GM18870 (cell line): ENCODE data around the gene RIC1.
"Not testable (repeated sequence)": the region's sequence is repeated elsewhere in the genome, so short reads cannot be mapped to it uniquely, and the experiment has no call there.

Source experiments
- ATAC-seq: cut with Tn5 transposase; IDR thresholded peaks from one replicate; pipeline ENCODE4 v1.9.1; 2021; ENCODE audit warnings: moderate library complexity; ENCODE audit not compliant: unreplicated experiment

The RIC1 gene

DNA sequence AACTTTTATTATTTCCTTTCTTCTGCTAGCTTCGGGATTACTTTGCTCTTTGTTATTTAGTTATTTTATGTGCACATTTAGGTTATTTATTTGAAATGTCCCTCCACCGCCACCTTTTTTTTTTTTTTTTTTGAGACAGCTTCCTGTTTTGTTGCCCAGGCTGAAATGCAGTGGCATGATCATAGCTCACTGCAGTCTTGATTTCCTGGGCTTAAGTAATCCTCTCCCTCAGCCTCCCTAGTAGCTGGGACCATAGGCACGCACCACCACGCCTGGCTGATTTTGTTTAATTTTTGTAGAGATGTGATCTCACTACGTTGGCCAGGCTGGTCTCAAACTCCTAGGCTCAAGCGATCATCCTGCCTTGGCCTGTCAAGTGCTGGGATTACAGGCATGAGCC, 38.5 kb downstream of the RIC1 start:
- no peak for ATAC-seq

- no peak for ATAC-seq
Measured at GRCh38 chr9:5670079-5670478, 41.2 kb downstream of the RIC1 start.

DNA sequence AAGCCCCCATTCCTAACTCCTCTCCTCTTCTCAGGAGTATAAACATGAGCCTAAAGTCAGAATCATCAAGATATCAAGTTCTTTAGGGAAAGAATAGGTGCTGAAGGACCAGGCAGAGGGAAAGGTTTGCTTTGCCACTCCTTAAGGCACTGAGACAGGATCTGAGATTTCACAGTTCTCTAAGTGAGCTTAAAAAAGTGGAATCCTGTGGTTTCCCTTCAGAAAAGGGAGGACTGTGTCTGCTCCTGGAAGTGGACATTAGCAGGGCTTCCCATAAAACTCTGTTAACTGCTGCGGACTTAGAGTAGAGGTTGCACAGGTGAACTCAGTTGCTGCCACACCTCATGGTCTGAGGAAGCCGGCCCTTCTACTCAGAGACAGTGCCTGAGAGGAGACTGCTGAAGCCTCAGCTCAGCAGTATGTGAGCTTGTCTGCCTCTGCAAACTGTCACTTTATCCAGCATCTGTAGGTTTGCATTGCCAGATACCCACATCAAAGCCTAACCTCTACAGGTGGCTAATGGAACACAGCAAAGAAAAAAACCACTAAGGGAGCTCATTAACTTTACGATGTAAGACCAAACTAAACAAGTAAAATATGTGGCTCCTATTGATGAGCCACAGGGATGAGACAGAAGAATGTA, 42.9 kb downstream of the RIC1 start:
- no peak for ATAC-seq

DNA sequence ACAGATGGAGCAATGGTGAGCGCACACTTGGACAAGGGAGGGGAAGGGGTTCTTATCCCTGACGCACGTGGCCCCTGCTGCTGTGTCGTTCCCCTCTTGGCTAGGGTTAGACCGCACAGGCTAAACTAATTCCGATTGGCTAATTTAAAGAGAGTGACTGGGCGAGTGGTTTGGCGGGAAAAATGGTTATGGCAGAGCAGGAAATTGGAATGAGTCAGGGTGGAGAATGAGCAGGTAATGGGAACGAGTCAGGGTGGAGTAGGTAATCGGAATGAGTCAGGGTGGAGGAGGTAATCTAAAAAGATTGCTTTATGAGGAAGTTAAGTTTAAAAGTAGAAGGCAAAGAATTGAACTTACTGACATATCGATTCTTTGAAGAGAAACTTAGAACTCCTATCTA, 46.1 kb downstream of the RIC1 start:
- not testable (repeated sequence) for ATAC-seq

DNA sequence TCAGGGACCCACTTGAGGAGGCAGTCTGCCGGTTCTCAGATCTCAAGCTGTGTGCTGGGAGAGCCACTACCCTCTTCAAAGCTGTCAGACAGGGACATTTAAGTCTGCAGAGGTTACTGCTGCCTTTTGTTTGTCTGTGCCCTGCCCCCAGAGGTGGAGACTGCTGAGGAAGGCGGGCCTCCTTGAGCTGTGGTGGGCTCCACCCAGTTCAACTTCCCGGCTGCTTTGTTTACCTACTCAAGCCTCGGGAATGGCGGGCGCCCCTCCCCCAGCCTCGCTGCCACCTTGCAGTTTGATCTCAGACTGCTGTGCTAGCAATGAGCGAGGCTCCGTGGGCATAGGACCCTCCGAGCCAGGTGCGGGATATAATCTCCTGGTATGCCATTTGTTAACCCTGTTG, 54.7 kb downstream of the RIC1 start:
- not testable (repeated sequence) for ATAC-seq

GRCh38 chr9:5684101-5684500, 55.2 kb downstream of the RIC1 start:
- ATAC-seq: no peak

DNA sequence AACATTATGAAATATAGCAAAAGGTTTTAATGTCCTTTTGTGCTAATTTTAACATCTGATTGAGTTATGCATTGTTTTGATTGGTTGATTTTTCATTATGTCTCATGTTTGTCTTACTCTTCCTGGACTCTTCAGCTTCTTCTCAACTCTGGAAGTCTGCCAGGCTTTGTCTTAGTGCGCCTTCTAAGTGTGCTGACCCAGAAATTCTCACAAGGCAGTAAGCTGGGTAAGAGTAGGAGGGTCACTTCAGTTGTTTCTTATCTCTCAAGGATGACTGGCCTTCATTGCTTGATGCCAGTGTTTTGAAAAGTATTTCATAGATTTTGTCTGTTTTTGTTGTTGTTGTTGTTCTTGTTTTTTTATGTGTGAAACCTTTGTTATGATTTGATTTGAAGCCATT, 59.2 kb downstream of the RIC1 start:
- no peak for ATAC-seq

- ATAC-seq: no peak
Measured at GRCh38 chr9:5690278-5690677, 61.4 kb downstream of the RIC1 start.

DNA sequence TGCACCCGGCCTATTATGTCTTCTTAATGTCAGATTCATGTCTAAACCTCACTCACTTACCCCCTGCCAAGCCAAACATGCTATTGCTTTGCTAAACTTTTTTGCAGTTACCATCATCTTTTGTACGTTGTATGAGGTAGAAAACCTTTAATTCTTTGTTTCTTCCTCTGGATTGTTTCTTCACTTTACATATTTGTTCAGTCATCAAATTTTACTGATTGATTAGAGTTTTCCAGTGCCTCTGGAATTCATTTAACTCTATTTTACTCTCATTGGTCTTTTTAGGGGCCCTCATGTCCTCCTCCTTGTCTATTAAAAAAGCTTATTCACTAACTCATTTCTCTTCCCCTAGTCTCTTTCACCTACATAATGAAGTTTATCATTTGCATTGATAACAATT, 67.0 kb downstream of the RIC1 start:
- no peak for ATAC-seq

- peak; percentile 79 for ATAC-seq
Measured at GRCh38 chr9:5696884-5697283, 68.0 kb downstream of the RIC1 start.

- ATAC-seq: no peak
Measured at GRCh38 chr9:5698004-5698403, 69.1 kb downstream of the RIC1 start.

GRCh38 chr9:5698810-5699556, 70.1 kb downstream of the RIC1 start:
- no peak for ATAC-seq

DNA sequence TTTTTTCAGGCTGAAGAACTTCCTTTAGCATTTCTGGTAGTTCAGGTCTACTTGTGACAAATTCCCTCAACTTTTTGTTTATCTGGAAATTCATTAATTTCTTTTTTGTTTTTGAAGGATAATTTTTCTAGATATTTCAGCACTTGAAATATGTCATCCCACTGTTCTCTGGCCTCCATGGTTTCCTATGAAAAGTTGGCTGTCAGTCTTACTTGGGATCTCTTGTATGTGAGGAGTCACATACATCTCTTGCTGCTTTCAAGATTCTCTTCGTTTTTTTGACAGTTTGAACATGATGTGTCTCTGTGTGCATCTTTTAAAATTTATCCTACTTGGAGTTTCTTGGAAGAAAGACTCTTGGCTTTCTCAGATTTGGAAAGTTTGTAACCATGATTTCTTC, 79.5 kb downstream of the RIC1 start:
- ATAC-seq: no peak

DNA sequence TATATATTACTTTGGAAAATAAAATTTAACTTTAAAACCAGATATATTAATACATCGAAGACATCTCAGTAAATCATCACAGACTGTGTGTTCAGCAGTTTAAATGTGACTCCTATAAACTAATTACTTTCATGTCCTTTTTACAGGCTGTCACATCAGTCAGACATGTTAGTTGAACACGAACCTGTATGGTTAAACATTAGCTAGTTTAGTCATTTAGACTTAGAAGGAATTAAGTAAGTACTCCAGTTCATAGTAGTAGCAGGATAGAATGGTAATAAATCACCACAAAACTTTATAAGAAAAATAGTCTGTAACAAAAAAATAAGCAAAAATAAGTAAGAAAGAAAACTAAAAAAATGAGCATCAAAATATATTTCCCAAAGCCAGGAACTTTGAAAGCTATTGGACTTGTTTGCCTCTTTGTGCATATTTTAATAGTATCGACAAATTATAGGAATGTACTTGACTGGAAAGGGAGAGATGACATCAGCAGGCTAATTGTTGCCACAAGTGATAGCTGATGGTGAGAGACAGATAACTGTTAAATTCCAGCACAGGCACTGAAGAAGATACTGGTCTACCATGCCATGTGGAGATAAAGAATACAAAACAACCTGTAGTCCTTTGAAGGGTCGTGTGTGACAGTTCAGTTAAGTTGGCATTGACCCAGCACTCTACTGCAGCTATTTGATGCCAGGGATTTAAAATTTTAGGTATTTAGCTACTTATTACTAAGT, 83.9 kb downstream of the RIC1 start:
- no peak for ATAC-seq

DNA sequence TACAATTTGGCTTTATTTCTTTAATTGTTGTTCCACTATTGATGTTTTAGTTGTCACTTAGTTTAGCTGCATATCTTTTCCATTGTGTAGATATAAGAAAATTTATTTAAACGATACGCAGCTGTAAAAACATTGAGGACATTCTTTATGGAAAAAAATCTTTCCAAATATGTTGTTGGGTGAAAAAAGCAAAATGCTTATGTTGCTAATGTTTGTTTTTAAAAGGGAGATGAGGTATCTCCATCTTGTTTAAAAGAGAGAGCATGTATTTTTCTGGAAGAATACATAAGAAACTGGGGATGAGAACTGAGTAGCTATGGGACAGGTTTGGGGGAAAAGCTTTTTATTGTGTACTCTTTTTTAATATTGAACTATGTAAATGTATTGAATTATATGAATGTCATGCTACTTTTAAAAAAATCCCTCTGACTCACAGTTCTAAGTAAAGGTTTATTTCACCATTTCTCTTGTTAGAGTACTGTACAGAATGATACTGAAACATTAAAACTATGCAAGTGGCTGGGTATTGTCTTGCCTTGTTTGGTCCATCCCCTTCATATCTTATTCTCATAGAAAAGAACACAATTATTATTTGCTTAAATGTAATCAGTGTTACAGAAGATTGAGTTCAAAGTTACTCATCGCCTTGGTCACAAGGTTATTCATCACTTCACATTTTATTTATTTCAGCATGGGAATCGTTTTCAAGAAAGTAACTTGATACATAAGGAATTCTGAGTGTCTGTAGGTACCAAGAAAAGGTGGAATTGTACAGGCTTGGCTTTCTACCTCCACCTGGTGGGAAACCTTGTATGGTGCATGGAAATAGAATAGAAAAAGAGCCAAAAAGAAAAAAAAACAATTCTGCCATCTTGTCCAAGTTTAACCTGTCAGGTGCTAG, 85.8 kb downstream of the RIC1 start:
- ATAC-seq: no peak

GRCh38 chr9:5715548-5716127, 86.7 kb downstream of the RIC1 start:
- no peak for ATAC-seq

GRCh38 chr9:5717434-5717833, 88.5 kb downstream of the RIC1 start:
- ATAC-seq: not testable (repeated sequence)

- no peak for ATAC-seq
Measured at GRCh38 chr9:5718296-5719032, 89.6 kb downstream of the RIC1 start.

DNA sequence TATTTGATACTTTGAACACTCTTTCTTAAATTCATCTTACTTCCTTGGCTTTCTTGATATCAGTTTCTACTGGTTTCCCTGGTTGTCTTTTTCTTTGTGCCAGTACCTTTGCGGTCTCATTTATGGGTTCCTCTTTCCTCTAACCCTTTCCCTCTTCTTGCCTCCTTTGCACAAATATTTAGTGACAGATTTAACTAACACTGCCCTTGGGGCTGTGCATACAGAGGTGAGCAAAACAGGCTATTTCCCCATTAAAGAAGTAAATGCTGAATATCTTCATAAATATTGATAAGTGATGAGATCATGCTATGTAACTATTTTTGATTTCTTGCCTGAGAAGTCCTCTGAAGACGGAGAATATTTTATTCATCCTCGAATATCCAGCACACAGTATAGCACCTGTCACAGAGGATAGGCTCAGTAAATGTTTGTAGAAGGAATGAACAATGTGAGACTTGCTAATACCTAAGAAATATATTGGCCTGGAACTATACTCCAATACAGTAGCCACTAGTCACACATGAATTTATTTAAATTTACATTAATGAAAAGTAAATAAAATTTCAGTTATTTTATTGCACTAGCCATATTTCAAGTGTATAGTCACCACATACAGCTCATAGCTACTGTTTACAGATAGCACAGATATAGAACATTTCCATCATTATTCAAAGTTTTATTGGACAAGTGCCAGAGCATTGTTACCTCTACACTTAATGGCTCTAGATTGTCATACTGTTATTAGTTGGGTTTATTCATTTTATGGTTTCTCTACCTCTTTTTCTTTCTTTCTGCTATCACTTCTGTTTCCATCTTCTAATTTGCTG, 90.4 kb downstream of the RIC1 start:
- ATAC-seq: no peak
